DMS 273 treated with DMSO at 0.1 percent for 48 hours (cell line): ENCODE results near the gene DLGAP1.

Experiments
- DNase-seq: peaks from one replicate; lab custom pipeline; 2025; lab: John Stamatoyannopoulos, UW

The DLGAP1 gene

GRCh38 chr18:3993941-3994687, 461.0 kb downstream of the DLGAP1 start:
- no peak for DNase-seq

- DNase-seq: no peak
These were observed 469.4 kb downstream of the DLGAP1 start for GRCh38 chr18:3985664-3986063.

GRCh38 chr18:3985020-3985419, 470.1 kb downstream of the DLGAP1 start:
- no peak for DNase-seq

- no peak for DNase-seq
These were observed 470.8 kb downstream of the DLGAP1 start for GRCh38 chr18:3984163-3984757.

- DNase-seq: no peak
These were observed 471.6 kb downstream of the DLGAP1 start for GRCh38 chr18:3983351-3983969.

GRCh38 chr18:3982541-3982940, 472.6 kb downstream of the DLGAP1 start:
- no peak for DNase-seq

GRCh38 chr18:3979024-3979423, 476.1 kb downstream of the DLGAP1 start:
- no peak for DNase-seq

GRCh38 chr18:3973191-3973850, 481.8 kb downstream of the DLGAP1 start:
- no peak for DNase-seq

- DNase-seq: peak; percentile 75
These were observed 482.7 kb downstream of the DLGAP1 start for GRCh38 chr18:3972291-3972930.

- no peak for DNase-seq
These were observed 484.2 kb downstream of the DLGAP1 start for GRCh38 chr18:3970929-3971328.

GRCh38 chr18:3967359-3968180, 487.5 kb downstream of the DLGAP1 start:
- no peak for DNase-seq

GRCh38 chr18:3966642-3967358, 488.3 kb downstream of the DLGAP1 start:
- DNase-seq: peak; percentile 18

GRCh38 chr18:3966246-3966641, 488.9 kb downstream of the DLGAP1 start:
- DNase-seq: no peak

- DNase-seq: no peak
These were observed 494.1 kb downstream of the DLGAP1 start for GRCh38 chr18:3960977-3961376.

GRCh38 chr18:3960142-3960541, 495.0 kb downstream of the DLGAP1 start:
- DNase-seq: no peak

- DNase-seq: no peak
These were observed 503.1 kb downstream of the DLGAP1 start for GRCh38 chr18:3952031-3952430.

- no peak for DNase-seq
These were observed 504.3 kb downstream of the DLGAP1 start for GRCh38 chr18:3950668-3951404.

- DNase-seq: no peak
These were observed 506.1 kb downstream of the DLGAP1 start for GRCh38 chr18:3948958-3949357.

- no peak for DNase-seq
These were observed 507.7 kb downstream of the DLGAP1 start for GRCh38 chr18:3947383-3947782.

- no peak for DNase-seq
These were observed 519.8 kb downstream of the DLGAP1 start for GRCh38 chr18:3935305-3935704.
